HS-5 (cell line): ENCODE measurements around the gene TST.

Experiments used
- DNase-seq: peaks from one replicate; pipeline ENCODE4 v3.0.0-alpha.2; 2012; ENCODE audit warnings: low read depth

TST gene

GRCh38 chr22:37019309-37020191 is at the start of gene TST, which contains the start of gene MPST:
Gene TST, minus strand, starts transcription at chr22:37019447. Its CDS starts 715 bp downstream, at chr22:37018732.
Gene MPST, plus strand, starts transcription at chr22:37019742. Its CDS starts 95 bp downstream, at chr22:37019837.
- no peak for DNase-seq

GRCh38 chr22:37068859-37069258 is 49.6 kb upstream of the TST start:
- DNase-seq, result no peak

GRCh38 chr22:37067428-37067827 is 48.2 kb upstream of the TST start:
- no peak for DNase-seq

- DNase-seq, result no peak
These were observed 46.7 kb upstream of the TST start for GRCh38 chr22:37065961-37066360.

- DNase-seq, result no peak
These were observed 45.9 kb upstream of the TST start for GRCh38 chr22:37065180-37065579.

GRCh38 chr22:37064553-37064952 is 45.3 kb upstream of the TST start:
- no peak for DNase-seq

- no peak for DNase-seq
These were observed 44.5 kb upstream of the TST start for GRCh38 chr22:37063431-37064420.

- no peak for DNase-seq
These were observed 43.6 kb upstream of the TST start for GRCh38 chr22:37062702-37063381.

GRCh38 chr22:37062376-37062675 is 43.1 kb upstream of the TST start:
- DNase-seq, result no peak

- no peak for DNase-seq
These were observed 42.5 kb upstream of the TST start for GRCh38 chr22:37061611-37062375.

- DNase-seq, result no peak
These were observed 41.8 kb upstream of the TST start for GRCh38 chr22:37060801-37061610.

GRCh38 chr22:37059876-37060449 is 40.7 kb upstream of the TST start:
- no peak for DNase-seq

- DNase-seq, result no peak
These were observed 39.9 kb upstream of the TST start for GRCh38 chr22:37058917-37059701.

- DNase-seq, result no peak
These were observed 38.7 kb upstream of the TST start for GRCh38 chr22:37057796-37058510.

GRCh38 chr22:37057226-37057625 is 38.0 kb upstream of the TST start:
- no peak for DNase-seq

GRCh38 chr22:37056246-37056645 is 37.0 kb upstream of the TST start:
- no peak for DNase-seq

GRCh38 chr22:37054600-37055365 is 35.5 kb upstream of the TST start:
- DNase-seq, result no peak

- DNase-seq, result no peak
These were observed 34.8 kb upstream of the TST start for GRCh38 chr22:37054056-37054395.
